Spinal cord (tissue), 10 donors: ENCODE measurements around the gene ATP8A2. TPM values are rescaled to one million over a fixed set of nuclear protein-coding genes. Genes with fewer than 3 reads are reported as not detected.

Experiments used
- DNase-seq, 6 donors: peaks; one replicate each; pipeline versions ENCODE4 v3.0.0 to v3.0.0-alpha.2; 2013 to 2015; ENCODE audit warnings: low spot score in 6 of 6, low read depth in 4 of 6
- H3K27ac ChIP-seq: one replicate; pipeline ENCODE4 v1.5.1; 2013; ENCODE audit warnings: low read depth, low read length, control low read depth
- H3K27me3 ChIP-seq: one replicate; pipeline ENCODE4 v1.6.1; 2013; ENCODE audit warnings: low read length; ENCODE audit not compliant: control insufficient read depth, insufficient read depth
- H3K36me3 ChIP-seq: one replicate; pipeline ENCODE4 v1.6.1; 2013; ENCODE audit warnings: low read length; ENCODE audit not compliant: control insufficient read depth, insufficient read depth
- H3K4me1 ChIP-seq: one replicate; pipeline ENCODE4 v1.6.1; 2013; ENCODE audit warnings: low read length; ENCODE audit not compliant: control insufficient read depth, insufficient read depth
- H3K4me3 ChIP-seq: one replicate; pipeline ENCODE4 v1.5.1; 2013; ENCODE audit warnings: low read depth, low read length, control low read depth
- H3K9me3 ChIP-seq: one replicate; pipeline ENCODE4 v1.6.1; 2013; ENCODE audit warnings: low read length; ENCODE audit not compliant: control insufficient read depth, insufficient read depth
- WGBS: methylation state at CpG from one replicate; pipeline ENCODE4 v1.1.5; 2013; ENCODE audit warnings: missing lambda C conversion rate; ENCODE audit not compliant: insufficient coverage; 5-methylcytosine and 5-hydroxymethylcytosine counted together
- polyA plus RNA-seq, 2 donors: library from polyadenylated mRNA; unstranded; fragments of 120-200 nt; gene quantifications; one replicate each; pipeline ENCODE4 v1.2.1, GENCODE V29; 2013; ENCODE audit not compliant: insufficient read length in 2 of 2
- total RNA-seq, 2 donors: library from RNA; depleted of rRNA in 1 of 2; stranded (reverse); fragments of 120-200 nt in 1 of 2; fragments of >200 nt in 1 of 2; gene quantifications; one replicate each; pipeline versions ENCODE4 v1.2.3 to v1.2.4, GENCODE V29; 2013 to 2014
- donor health status: healthy.

The ATP8A2 gene
- total and polyA plus RNA-seq, 4 donors: 14.9 to 59.0 (median 28.0) TPM

- peaks cover 4% of the 10 kb centered on the region for H3K36me3 ChIP-seq
- no CpG with 5 or more reads among the region's 2 CpGs for WGBS
- H3K27ac ChIP-seq: no peak overlapping the region
- H3K4me1 ChIP-seq: peaks cover 8% of the 10 kb centered on the region
- no peak overlapping the region for H3K4me3 ChIP-seq
- no peaks in the 10 kb centered on the region for H3K9me3 ChIP-seq
- DNase-seq: peak in 1 of 6 donors; percentile 51
- peaks cover 28% of the 10 kb centered on the region for H3K27me3 ChIP-seq
Measured at GRCh38 chr13:26045142-26045541, 673.4 kb downstream of the ATP8A2 start.

GRCh38 chr13:26046639-26047038, 674.9 kb downstream of the ATP8A2 start:
- DNase-seq: no peak
- Histone ChIP-seq H3K4me3 (no peak overlapping the region), H3K27ac (no peak overlapping the region), H3K9me3 (no peaks in the 10 kb centered on the region), H3K27me3 (peaks cover 38% of the 10 kb centered on the region), H3K4me1 (peaks cover 18% of the 10 kb centered on the region), H3K36me3 (peaks cover 4% of the 10 kb centered on the region)
- 94% methylated on average over 16 of the region's 16 CpGs for WGBS

GRCh38 chr13:26047040-26047439, 675.3 kb downstream of the ATP8A2 start:
- H3K27me3 ChIP-seq: peaks cover 40% of the 10 kb centered on the region
- H3K27ac ChIP-seq: no peak overlapping the region

GRCh38 chr13:26048741-26049140, 677.0 kb downstream of the ATP8A2 start:
- 50% methylated on average over 1 of the region's 4 CpGs for WGBS
- peak overlapping the region; percentile 38 for H3K4me3 ChIP-seq
- H3K27me3 ChIP-seq: peaks cover 53% of the 10 kb centered on the region
- H3K9me3 ChIP-seq: no peaks in the 10 kb centered on the region
- H3K36me3 ChIP-seq: peaks cover 4% of the 10 kb centered on the region
- peak overlapping the region; percentile 47 for H3K27ac ChIP-seq
- peak in 1 of 6 donors; percentile 88 for DNase-seq
- peaks cover 24% of the 10 kb centered on the region for H3K4me1 ChIP-seq

More at GRCh38 chr13:26047040-26047439, 675.3 kb downstream of the ATP8A2 start:
- H3K36me3 ChIP-seq: peaks cover 4% of the 10 kb centered on the region
- 86% methylated on average over 3 of the region's 4 CpGs for WGBS
- no peak overlapping the region for H3K4me3 ChIP-seq
- peaks cover 20% of the 10 kb centered on the region for H3K4me1 ChIP-seq
- DNase-seq: no peak
- H3K9me3 ChIP-seq: no peaks in the 10 kb centered on the region

GRCh38 chr13:26050568-26051230, 678.9 kb downstream of the ATP8A2 start:
- H3K27me3 ChIP-seq: peaks cover 57% of the 10 kb centered on the region
- peak overlapping the region; percentile 38 for H3K4me3 ChIP-seq
- peaks cover 24% of the 10 kb centered on the region for H3K4me1 ChIP-seq
- under 1% methylated on average over 82 of the region's 82 CpGs for WGBS
- peaks cover 4% of the 10 kb centered on the region for H3K36me3 ChIP-seq
- no peaks in the 10 kb centered on the region for H3K9me3 ChIP-seq
- no peak overlapping the region for H3K27ac ChIP-seq
- peak in 2 of 6 donors; percentile 67 to 73 for DNase-seq

GRCh38 chr13:26051231-26051656, 679.5 kb downstream of the ATP8A2 start:
- Histone ChIP-seq H3K27ac (no peak overlapping the region), H3K4me3 (peak overlapping the region; percentile 36), H3K27me3 (peaks cover 57% of the 10 kb centered on the region), H3K4me1 (peaks cover 24% of the 10 kb centered on the region), H3K9me3 (no peaks in the 10 kb centered on the region), H3K36me3 (peaks cover 4% of the 10 kb centered on the region)
- DNase-seq: peak in 1 of 6 donors; percentile 38
- under 1% methylated on average over 45 of the region's 45 CpGs for WGBS

- WGBS: under 1% methylated on average over 71 of the region's 72 CpGs
- peaks cover 24% of the 10 kb centered on the region for H3K4me1 ChIP-seq
- H3K27ac ChIP-seq: no peak within 1 kb of the TSS
- H3K36me3 ChIP-seq: no peaks in the 10 kb centered on the region
- peak in 3 of 6 donors; percentile 52 to 90 (median 86) for DNase-seq
- no peaks in the 10 kb centered on the region for H3K9me3 ChIP-seq
- H3K27me3 ChIP-seq: peaks cover 57% of the 10 kb centered on the region
- peak within 1 kb of the TSS; percentile 37 for H3K4me3 ChIP-seq
Measured at GRCh38 chr13:26051657-26052311, 680.0 kb downstream of the ATP8A2 start, which contains the start of gene SHISA2. TSS of gene SHISA2 (minus strand) at chr13:26052016. CDS start at chr13:26050975, 1,041 bp downstream.

GRCh38 chr13:26052337-26052736, 680.6 kb downstream of the ATP8A2 start:
- Histone ChIP-seq H3K27ac (no peak overlapping the region), H3K36me3 (no peaks in the 10 kb centered on the region), H3K4me3 (peak overlapping the region; percentile 29), H3K4me1 (peaks cover 24% of the 10 kb centered on the region), H3K9me3 (no peaks in the 10 kb centered on the region), H3K27me3 (peaks cover 57% of the 10 kb centered on the region)
- 63% methylated on average over 7 of the region's 10 CpGs for WGBS
- no peak for DNase-seq

GRCh38 chr13:26053418-26053980, 681.7 kb downstream of the ATP8A2 start:
- Histone ChIP-seq H3K27ac (no peak overlapping the region), H3K4me3 (no peak overlapping the region), H3K4me1 (peaks cover 24% of the 10 kb centered on the region), H3K27me3 (peaks cover 45% of the 10 kb centered on the region), H3K9me3 (no peaks in the 10 kb centered on the region), H3K36me3 (no peaks in the 10 kb centered on the region)
- WGBS: 74% methylated on average over 3 of the region's 6 CpGs
- no peak for DNase-seq
